GM12872 (cell line): Measurements from ENCODE around the gene CKS1B.

Experiments
- TF ChIP-seq, protein P1 (sequence below): IDR thresholded peaks from 3 replicates; pipeline ENCODE4 v1.5.1; 2011; ENCODE audit warnings: low read depth, mild to moderate bottlenecking, low read length, moderate library complexity; ENCODE audit not compliant: insufficient read depth

The CKS1B gene

DNA sequence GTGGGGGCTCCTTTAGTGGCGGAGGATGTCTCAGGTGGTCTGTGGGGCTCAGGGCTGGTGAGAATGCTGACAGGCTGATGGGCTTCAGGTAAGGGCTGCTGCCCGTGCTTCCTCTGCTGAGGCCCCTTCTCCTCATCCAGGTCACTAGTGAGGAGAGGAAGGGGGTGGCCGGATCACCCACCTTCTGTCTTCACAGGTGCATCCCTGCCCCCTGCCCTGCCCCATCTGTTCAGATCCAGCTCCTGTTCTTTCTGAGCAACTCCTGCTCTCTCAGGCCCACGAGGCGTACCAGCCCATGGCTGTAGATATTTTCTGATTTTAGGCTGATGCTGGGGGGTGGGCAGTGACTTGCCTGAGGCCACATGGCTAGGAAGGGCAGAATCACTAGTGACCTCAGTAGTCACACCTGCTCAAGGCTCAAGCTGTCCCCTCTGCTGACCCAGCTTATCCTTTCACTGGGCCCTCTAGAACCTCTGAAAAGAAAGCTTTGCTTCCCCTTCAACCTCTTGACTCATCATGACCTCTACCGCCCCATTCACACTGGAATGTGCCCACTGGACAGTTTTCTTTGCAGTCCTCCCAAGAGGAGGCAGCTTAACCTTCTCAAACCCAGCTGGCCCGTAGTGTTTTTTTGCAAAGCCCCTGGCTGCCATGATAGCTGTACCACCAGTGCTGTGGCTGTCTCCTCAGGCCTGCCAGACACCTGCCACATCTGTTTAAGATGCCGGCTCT, 44.3 kb downstream of the CKS1B start:
- TF ChIP-seq, protein P1, sequence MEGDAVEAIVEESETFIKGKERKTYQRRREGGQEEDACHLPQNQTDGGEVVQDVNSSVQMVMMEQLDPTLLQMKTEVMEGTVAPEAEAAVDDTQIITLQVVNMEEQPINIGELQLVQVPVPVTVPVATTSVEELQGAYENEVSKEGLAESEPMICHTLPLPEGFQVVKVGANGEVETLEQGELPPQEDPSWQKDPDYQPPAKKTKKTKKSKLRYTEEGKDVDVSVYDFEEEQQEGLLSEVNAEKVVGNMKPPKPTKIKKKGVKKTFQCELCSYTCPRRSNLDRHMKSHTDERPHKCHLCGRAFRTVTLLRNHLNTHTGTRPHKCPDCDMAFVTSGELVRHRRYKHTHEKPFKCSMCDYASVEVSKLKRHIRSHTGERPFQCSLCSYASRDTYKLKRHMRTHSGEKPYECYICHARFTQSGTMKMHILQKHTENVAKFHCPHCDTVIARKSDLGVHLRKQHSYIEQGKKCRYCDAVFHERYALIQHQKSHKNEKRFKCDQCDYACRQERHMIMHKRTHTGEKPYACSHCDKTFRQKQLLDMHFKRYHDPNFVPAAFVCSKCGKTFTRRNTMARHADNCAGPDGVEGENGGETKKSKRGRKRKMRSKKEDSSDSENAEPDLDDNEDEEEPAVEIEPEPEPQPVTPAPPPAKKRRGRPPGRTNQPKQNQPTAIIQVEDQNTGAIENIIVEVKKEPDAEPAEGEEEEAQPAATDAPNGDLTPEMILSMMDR = no peak

DNA sequence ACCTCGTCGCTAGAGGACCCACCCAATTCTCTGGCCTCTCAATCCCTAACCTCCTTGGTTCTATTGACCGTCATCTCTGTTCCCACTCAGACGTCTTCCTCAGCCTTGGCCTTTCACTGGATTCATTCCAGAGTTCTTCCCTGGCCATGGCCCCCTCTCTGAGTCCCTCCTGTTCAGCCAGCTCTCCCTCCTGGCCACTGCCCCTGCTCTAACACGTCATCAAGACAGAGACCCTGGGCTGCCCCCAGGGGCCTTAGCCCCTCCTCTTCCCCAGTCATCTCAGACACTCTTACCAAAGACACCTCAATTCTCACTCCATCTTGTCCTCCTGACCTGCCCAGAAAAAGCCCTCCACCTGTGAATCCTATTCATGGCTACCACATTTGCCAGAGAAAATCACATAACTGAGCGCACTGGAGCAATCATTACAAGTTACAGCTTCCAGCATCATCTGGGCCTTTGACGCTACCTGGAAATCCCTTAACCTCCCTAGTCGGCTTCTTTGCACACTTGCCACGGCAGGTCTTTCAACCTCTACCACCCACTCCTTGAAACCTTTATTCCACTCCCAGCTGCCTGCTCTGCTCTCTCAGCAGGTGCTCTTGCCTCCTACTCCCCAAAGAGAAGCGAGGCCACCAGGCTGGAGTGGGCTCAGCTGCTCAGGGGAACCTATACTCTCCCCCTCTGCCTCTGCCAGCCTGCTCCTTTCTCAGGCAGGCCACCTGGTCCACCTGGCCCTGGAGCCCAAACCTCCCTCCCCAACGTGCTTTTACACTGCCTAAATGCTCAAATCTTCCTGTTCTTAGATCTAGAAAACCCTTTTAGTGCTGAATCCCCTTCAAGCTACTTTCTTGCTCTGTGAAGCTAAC, 45.1 kb downstream of the CKS1B start:
- TF ChIP-seq, protein P1 = no peak

DNA sequence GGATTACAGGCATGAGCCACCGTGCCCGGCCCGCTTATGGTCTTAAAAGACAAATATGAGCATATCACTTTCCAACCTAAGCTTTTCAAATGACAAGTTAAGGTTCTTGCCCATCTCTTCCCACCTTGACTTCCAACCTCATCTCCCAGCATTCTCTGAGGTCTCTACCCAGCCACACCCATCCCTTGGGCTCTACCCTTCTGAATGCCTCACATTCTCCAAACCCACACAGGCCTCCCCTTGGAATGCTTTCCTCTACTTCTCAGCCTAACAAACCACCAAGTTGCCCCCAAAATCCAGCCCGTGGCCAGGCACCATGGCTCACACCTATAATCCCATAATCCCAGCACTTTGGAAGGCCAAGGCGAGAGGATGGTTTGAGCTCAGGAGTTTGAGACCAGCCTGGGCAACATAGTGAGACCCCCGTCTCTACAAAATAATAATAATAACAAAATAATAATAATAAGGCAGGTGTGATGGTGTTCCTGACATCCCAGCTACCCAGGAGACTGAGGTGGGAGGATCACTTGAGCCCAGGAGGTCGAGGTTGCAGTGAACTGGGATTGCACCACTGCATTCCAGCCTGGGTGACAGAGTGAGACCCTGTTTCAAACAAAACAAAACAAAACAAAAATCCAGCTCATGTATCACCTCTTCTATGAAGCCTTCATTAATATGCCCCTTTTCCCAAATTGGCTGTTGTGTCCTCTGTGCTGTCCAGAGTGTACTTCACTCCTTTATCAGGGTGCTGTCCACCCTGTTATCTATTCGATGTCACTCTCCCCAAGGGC, 47.9 kb downstream of the CKS1B start:
- TF ChIP-seq, protein P1 = no peak

DNA sequence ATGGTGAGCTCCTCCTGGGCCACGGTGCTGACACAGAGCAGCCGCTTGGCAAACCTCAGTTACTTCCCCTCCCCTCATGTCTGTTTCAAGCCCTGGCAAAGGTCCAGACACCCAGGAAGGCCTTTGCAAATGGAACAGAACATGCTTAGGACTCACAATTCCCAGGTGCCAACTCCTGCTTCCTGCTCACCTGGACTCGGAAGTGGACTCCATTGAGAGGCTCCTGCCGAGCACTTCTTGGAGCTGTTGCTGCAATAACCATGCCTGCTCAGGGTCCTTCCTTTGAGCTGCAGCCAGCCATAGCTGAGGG, 48.4 kb downstream of the CKS1B start:
- TF ChIP-seq, protein P1 = no peak

DNA sequence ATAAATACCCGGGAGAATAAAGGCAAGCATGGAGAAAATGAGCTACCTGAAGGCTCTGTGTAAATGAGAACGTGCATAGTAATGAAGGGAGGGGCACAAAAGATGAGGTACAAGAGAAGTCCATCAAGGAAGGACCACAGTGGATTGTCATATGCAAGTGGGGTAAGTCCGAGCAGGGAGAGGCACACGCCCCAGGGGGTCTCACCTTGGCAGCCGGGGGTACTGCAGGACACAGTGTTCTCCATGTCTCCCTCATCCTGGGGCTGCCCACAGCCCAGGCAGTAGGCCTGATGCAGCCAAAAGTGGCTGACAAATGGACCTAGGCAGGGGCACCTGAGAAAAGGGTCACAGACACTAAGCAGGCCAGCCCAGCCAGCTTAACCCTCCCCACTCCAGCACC, 49.1 kb downstream of the CKS1B start:
- TF ChIP-seq, protein P1 = no peak

DNA sequence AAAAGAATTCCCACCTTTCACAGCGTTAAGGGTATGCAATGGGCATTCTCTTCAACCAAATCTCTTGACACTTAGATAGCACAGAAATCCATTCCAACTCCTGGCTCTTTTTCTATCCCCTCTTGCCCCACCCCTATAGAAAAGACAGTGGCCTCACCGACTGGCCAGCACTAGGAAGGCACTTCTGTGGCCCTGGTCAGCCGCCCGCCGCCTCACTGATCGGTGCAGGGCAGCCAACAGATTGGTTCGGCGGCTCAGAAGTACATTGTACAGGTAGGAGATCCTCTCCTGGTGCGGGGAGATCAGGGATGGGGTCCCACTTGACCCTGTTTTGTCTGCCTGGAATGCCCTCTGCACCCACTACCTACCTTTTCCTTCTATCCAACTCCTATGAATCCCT, 49.8 kb downstream of the CKS1B start:
- TF ChIP-seq, protein P1 = no peak

DNA sequence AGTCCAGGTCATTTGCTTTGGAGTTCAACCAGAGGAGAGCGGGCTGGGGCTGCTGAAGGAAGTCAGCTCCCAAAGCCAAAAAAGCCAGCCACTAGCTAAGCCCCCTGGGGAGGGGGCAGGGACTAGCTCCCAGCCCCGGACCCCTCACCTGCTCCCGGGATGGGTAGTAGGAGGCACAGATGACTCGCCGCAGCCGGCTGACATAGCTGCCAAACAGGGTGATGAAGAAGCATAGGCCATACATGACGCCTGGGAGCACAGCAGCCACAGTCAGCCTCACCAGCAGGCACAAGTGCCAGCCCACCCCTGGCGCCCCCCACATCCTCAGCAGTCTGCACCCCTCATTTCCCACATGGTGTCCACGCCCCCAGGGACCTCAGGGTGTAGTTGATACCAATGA, 51.7 kb downstream of the CKS1B start:
- TF ChIP-seq, protein P1 = no peak
